HEK293 (cell line): ENCODE data around the gene EPHB1.

Experiments used
- AEBP2 ChIP-seq: fragments of 450-650 bp; formaldehyde crosslinking; IDR thresholded peaks from 2 replicates; pipeline ENCODE4 v1.5.1; 2016; ENCODE audit warnings: missing biosample characterization, missing genetic modification characterization, borderline replicate concordance
- CTCF ChIP-seq: fragments of 450-650 bp; formaldehyde crosslinking; IDR thresholded peaks from 2 replicates; pipeline ENCODE4 v1.5.1; 2016; ENCODE audit warnings: missing biosample characterization, missing genetic modification characterization
- REST ChIP-seq: fragments of 450-650 bp; formaldehyde crosslinking; IDR thresholded peaks from 2 replicates; pipeline ENCODE4 v1.5.1; 2016; ENCODE audit warnings: missing biosample characterization, missing genetic modification characterization
- TCF7L2 ChIP-seq: IDR thresholded peaks from 2 replicates; pipeline ENCODE4 v1.6.1; 2011; ENCODE audit warnings: low read depth, mild to moderate bottlenecking, inconsistent platforms, low read length, moderate library complexity, borderline replicate concordance
- ZNF174 ChIP-seq: fragments of 450-650 bp; formaldehyde crosslinking; IDR thresholded peaks from 2 replicates; pipeline ENCODE4 v1.5.0; 2017; ENCODE audit warnings: missing biosample characterization, mild to moderate bottlenecking, missing genetic modification characterization
- ZNF26 ChIP-seq: fragments of 450-650 bp; formaldehyde crosslinking; IDR thresholded peaks from 2 replicates; pipeline ENCODE4 v1.5.1; 2016; ENCODE audit warnings: missing biosample characterization, missing genetic modification characterization
- ZNF391 ChIP-seq: fragments of 450-650 bp; formaldehyde crosslinking; IDR thresholded peaks from 2 replicates; pipeline ENCODE4 v1.5.1; 2016; ENCODE audit warnings: low read depth, missing biosample characterization, missing genetic modification characterization, borderline replicate concordance
- ZNF664 ChIP-seq: fragments of 450-650 bp; formaldehyde crosslinking; IDR thresholded peaks from 2 replicates; pipeline ENCODE4 v1.5.1; 2016; ENCODE audit warnings: missing biosample characterization, missing genetic modification characterization
- TF ChIP-seq, protein P1 (sequence below): IDR thresholded peaks from 2 replicates; pipeline ENCODE4 v1.6.1; 2011; ENCODE audit warnings: mild to moderate bottlenecking, low read depth, low read length, borderline replicate concordance

GRCh38 chr3:134761213-134761612 lies 33.8 kb upstream of the EPHB1 start:
- TF ChIP-seq REST (tag by site-specific recombination) (no peak), TCF7L2 (no peak), ZNF391 (tag by site-specific recombination) (no peak), ZNF664 (tag by site-specific recombination) (no peak), CTCF (no peak), ZNF174 (tag by site-specific recombination) (no peak), AEBP2 (tag by site-specific recombination) (no peak), ZNF26 (tag by site-specific recombination) (no peak)
- TF ChIP-seq, protein P1, sequence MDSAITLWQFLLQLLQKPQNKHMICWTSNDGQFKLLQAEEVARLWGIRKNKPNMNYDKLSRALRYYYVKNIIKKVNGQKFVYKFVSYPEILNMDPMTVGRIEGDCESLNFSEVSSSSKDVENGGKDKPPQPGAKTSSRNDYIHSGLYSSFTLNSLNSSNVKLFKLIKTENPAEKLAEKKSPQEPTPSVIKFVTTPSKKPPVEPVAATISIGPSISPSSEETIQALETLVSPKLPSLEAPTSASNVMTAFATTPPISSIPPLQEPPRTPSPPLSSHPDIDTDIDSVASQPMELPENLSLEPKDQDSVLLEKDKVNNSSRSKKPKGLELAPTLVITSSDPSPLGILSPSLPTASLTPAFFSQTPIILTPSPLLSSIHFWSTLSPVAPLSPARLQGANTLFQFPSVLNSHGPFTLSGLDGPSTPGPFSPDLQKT = no peak
